Gastrocnemius medialis (tissue), 4 donors: ENCODE measurements around the gene HSPG2. TPM values are rescaled to one million over a fixed set of nuclear protein-coding genes. Genes with fewer than 3 reads are reported as not detected.

Source experiments
- ATAC-seq, 2 donors: fragments of 150-250 bp; one replicate each; pipeline ENCODE4 v1.9.1; 2016
- DNase-seq, 2 donors: peaks; one replicate each; pipeline ENCODE4 v3.0.0-alpha.2; 2019
- H3K27ac ChIP-seq, 4 donors: fragments of 200-600 bp; sonication (generic); 1 replicate in 1 of 4; 2 replicates in 3 of 4; pipeline ENCODE4 v1.5.1; 2016 to 2018; ENCODE audit warnings: mild to moderate bottlenecking in 2 of 4, moderate library complexity in 1 of 4
- H3K27me3 ChIP-seq, 3 donors: fragments of 200-600 bp; sonication (generic) in 2 of 3; 1 replicate in 1 of 3; 2 replicates in 2 of 3; pipeline versions ENCODE4 v1.5.1 to v1.6.0; 2016 to 2019; ENCODE audit warnings: mild to moderate bottlenecking in 1 of 3, moderate library complexity in 1 of 3
- H3K36me3 ChIP-seq, 2 donors: fragments of 200-600 bp; sonication (generic) in 1 of 2; one replicate each; pipeline ENCODE4 v1.5.1; 2017 to 2018
- H3K4me1 ChIP-seq, 2 donors: fragments of 200-600 bp; sonication (generic) in 1 of 2; one replicate each; pipeline ENCODE4 v1.5.1; 2016 to 2017; ENCODE audit warnings: mild to moderate bottlenecking in 2 of 2
- H3K4me3 ChIP-seq, 4 donors: fragments of 200-600 bp; sonication (generic) in 3 of 4; 1 replicate in 1 of 4; 2 replicates in 3 of 4; pipeline ENCODE4 v1.5.1; 2016 to 2019; ENCODE audit warnings: mild to moderate bottlenecking in 2 of 4
- H3K9me3 ChIP-seq, 3 donors: fragments of 200-600 bp; sonication (generic) in 2 of 3; 1 replicate in 1 of 3; 2 replicates in 2 of 3; pipeline ENCODE4 v1.5.1; 2016 to 2019
- POLR2A ChIP-seq, 2 donors: fragments of 450-650 bp; IDR thresholded peaks; one replicate each; pipeline ENCODE4 v1.6.1; 2017; ENCODE audit warnings: antibody characterized with exemption in 2 of 2, mild to moderate bottlenecking in 2 of 2, moderate library complexity in 2 of 2
- in situ Hi-C, 4 donors: fragments of 200-750 bp; cut with MboI; loops; one replicate each; pipeline versions ENCODE4 v1.15.0 to v1.8.0; 2017; ENCODE audit warnings: low sequenced_read_pairs in 4 of 4
- intact Hi-C: fragments of 100-400 bp; cut with DNase I; formaldehyde crosslinking; loops from one replicate; pipeline ENCODE4 v1.15.1; 2023; ENCODE audit warnings: low total_unique reads
- total RNA-seq, 4 donors: library from RNA; depleted of rRNA; stranded (reverse); fragments of >200 nt; gene quantifications; one replicate each; pipeline versions ENCODE4 v1.1.0 to v1.2.3, GENCODE V29; 2016
- TF ChIP-seq, protein P1 (sequence below), 5 experiments: fragments of 450-650 bp in 3 of 5; fragments of 200-600 bp in 2 of 5; sonication (generic) in 2 of 5; IDR thresholded peaks in 4 of 5; conservative IDR thresholded peaks in 1 of 5; 1 replicate in 4 of 5; 2 replicates in 1 of 5; pipeline ENCODE4 v1.5.1; 2016 to 2019; ENCODE audit warnings: antibody characterized with exemption in 5 of 5, mild to moderate bottlenecking in 3 of 5, moderate library complexity in 3 of 5

Gene HSPG2
- total RNA-seq, 4 donors from 2014 or later, result 68.9 to 108 (median 83.5) TPM

DNA sequence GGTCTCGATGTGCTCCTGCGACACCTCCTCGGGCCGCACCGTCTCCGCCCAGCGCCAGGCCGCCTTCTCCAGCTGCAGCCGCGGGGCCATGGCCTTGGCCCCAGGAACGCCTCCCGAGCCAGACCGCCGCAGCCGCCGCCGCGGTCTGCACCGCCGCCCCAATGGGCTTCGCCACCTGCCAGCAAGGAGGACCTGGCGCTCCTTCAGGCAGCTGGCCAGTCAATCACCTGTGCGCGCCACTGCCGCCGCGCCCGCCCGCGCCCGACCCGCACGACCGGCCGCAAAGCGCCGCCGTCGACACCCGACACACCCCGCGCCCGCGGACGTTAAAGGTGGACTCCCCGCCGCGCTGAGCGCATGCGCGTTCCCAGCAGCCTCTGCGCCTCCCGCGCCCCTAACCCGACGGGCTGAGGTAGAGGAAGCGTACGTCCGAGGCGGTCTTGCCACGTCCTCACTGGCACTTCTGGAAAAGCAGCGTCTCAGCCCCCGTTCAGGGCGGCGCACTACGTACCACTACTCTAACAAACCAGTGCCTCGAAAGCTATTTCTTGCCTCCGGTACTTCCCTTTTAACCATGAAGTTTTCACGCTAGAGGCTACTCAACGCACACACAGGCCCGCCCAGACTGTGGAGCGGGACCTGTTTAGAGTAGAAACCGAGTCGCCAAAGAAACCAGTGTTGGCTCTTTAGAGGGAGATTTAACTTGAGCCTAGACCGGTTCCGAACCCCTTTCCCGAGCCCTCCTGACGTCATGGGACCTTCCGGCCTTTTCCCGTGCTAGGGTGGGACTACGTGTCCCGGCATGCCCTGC, 154.0 kb downstream of the HSPG2 start, which contains the start of gene USP48:
TSS of gene USP48 (minus strand) at position 282 of the 811 bp plus-strand sequence. CDS start at position 90, 192 bp downstream.
- no peaks in the 10 kb centered on the region for H3K9me3 ChIP-seq
- ATAC-seq (peak; percentile 94 to 96), DNase-seq (peak; percentile 95 to 96)
- H3K36me3 ChIP-seq, result no peaks in the 10 kb centered on the region
- intact Hi-C loops, result loop anchor here (1.0 to 10.0 kb wide), 6 partner anchors 154 to 1511 kb away; partner anchors contain the start of genes CDC42 and HSPG2
- no peaks in the 10 kb centered on the region for H3K27me3 ChIP-seq
- TF ChIP-seq POLR2A (IDR thresholded peaks at IDR 0.05), result peak; percentile 87 to 93
- TF ChIP-seq, protein P1, sequence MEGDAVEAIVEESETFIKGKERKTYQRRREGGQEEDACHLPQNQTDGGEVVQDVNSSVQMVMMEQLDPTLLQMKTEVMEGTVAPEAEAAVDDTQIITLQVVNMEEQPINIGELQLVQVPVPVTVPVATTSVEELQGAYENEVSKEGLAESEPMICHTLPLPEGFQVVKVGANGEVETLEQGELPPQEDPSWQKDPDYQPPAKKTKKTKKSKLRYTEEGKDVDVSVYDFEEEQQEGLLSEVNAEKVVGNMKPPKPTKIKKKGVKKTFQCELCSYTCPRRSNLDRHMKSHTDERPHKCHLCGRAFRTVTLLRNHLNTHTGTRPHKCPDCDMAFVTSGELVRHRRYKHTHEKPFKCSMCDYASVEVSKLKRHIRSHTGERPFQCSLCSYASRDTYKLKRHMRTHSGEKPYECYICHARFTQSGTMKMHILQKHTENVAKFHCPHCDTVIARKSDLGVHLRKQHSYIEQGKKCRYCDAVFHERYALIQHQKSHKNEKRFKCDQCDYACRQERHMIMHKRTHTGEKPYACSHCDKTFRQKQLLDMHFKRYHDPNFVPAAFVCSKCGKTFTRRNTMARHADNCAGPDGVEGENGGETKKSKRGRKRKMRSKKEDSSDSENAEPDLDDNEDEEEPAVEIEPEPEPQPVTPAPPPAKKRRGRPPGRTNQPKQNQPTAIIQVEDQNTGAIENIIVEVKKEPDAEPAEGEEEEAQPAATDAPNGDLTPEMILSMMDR (IDR thresholded peaks at IDR 0.05 in 4 of 5, conservative IDR thresholded peaks at IDR 0.05 in 1 of 5), result peak in 2 of 5 experiments; percentile 3 to 27
- H3K4me3 ChIP-seq, result peak within 1 kb of the TSS; percentile 89 to 95 (median 92)
- in situ Hi-C loops, result no loop called here
- peaks cover 9 to 19% of the 10 kb centered on the region in 2 donors for H3K4me1 ChIP-seq
- H3K27ac ChIP-seq, result peak within 1 kb of the TSS; percentile 97 to 100 (median 98)

DNA sequence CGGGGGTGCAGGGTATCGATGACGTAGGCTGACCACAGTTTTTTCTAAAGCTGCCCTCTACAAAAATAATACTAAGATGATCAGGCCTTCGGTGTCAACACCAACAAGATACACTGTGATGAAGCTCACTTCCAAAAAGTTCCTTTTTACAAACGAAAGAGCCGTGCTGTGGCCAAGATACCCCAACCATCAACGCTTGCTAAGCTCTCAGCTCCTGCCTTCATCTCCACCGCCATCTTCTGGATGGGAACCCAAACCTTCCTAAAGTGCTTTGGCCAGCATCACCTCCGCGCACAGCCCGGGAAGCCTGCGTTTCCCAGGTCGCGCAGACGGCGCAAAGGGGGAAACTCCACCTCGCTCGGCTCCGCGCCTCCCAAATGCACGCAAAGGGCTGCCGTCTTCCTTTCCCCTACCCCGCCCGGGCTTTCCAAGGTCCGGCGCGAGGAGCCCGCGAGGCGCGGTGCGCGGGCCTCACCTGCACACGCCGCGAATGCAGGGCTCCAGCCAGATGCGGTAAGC, 154.7 kb downstream of the HSPG2 start:
- no peak for TF ChIP-seq POLR2A (IDR thresholded peaks at IDR 0.05)
- TF ChIP-seq, protein P1 (IDR thresholded peaks at IDR 0.05 in 4 of 5, conservative IDR thresholded peaks at IDR 0.05 in 1 of 5), result peak in 1 of 5 experiments; percentile 16
- H3K36me3 ChIP-seq, result no peaks in the 10 kb centered on the region
- no peaks in the 10 kb centered on the region for H3K9me3 ChIP-seq
- H3K27ac ChIP-seq, result peak overlapping the region; percentile 97 to 100 (median 98)
- peaks cover 9 to 19% of the 10 kb centered on the region in 2 donors for H3K4me1 ChIP-seq
- peak in 1 of 2 donors; percentile 16 for DNase-seq
- peak; percentile 35 to 39 for ATAC-seq
- in situ Hi-C loops, result no loop called here
- intact Hi-C loops, result loop anchor here (2.0 to 10.0 kb wide), 4 partner anchors 182 to 1510 kb away; partner anchors contain the start of gene CDC42
- H3K4me3 ChIP-seq, result peak overlapping the region; percentile 89 to 95 (median 92)
- H3K27me3 ChIP-seq, result no peaks in the 10 kb centered on the region

DNA sequence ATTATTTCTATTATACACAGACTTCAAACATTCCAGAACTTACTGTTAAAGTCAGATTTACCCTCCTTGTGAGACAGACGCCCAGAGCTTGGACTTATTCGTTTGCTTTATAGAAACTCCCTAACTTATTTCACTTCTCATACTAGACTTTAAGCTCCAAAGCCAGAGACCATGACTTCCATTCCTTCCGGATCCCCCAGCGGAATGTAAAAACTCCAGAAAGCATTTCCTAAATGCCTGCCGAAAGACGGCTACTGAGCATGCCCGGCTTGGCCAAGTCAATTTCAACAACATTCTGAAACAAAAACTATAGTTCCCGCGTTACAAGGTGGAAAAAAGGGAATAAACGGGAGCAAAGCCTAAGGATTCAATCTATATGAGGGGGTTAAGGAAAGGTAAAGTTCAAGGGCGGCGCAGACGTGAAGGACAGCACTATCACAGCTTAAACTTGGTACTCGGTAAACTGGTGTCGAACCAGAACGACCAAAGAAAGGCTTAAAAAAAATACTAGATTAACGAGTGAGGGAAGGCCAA, 155.2 kb downstream of the HSPG2 start:
- Histone ChIP-seq H3K4me3 (peak overlapping the region; percentile 89 to 95 (median 92)), H3K36me3 (no peaks in the 10 kb centered on the region), H3K4me1 (peaks cover 9 to 19% of the 10 kb centered on the region in 2 donors), H3K27ac (peak overlapping the region; percentile 97 to 100 (median 98)), H3K9me3 (no peaks in the 10 kb centered on the region), H3K27me3 (no peaks in the 10 kb centered on the region)
- no peak for DNase-seq
- intact Hi-C loops, result loop anchor here (2.0 to 10.0 kb wide), 4 partner anchors 183 to 1510 kb away; partner anchors contain the start of gene CDC42
- in situ Hi-C loops, result no loop called here
- no peak for ATAC-seq
- TF ChIP-seq, protein P1 (IDR thresholded peaks at IDR 0.05 in 4 of 5, conservative IDR thresholded peaks at IDR 0.05 in 1 of 5), result no peak
- TF ChIP-seq POLR2A (IDR thresholded peaks at IDR 0.05), result no peak

DNA sequence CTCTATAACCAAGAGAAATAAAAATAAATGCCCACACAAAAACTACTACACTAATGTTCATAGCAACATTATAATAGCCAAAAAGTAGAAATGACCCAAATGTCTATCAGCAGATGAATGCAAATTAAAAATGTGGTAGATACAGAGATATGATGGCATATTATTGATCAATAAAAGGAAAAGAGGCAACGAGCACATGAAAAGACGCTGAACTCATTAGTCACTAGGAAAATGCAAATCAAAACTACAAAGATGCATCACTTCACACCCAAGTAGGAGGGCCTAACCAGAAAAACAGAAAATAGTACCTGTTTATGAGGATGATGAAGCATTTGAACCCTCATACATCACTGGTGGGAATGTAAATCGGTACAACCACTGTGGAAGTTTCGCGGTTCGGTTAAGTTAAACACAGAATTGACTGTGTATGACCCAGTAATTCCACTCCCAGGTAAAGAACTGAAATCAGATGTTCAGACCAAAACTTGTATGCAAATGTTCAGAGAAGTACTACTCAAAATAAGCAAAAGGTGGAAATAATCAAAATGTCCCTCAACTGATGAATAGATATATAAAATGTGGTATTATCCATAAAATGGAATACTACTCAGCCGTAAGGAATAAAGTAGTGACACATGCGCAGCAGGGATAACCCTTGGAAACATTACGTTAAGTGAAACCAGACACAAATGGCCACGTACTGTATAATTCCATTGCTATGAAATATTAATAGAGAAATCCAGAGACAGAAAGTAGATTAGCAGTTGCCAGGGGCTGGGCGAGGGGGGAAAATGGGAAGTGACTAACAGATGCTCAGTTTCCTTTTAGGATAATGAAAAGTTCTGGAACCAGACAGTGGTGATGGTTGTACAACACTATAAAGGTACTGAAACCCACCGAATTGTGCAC, 157.2 kb downstream of the HSPG2 start:
- intact Hi-C loops (loop anchor here (5.0 to 10.0 kb wide), 2 partner anchors 1245 to 1508 kb away; no protein-coding TSS in a partner anchor), in situ Hi-C loops (no loop called here)
- no peak for TF ChIP-seq POLR2A (IDR thresholded peaks at IDR 0.05)
- TF ChIP-seq, protein P1 (IDR thresholded peaks at IDR 0.05 in 4 of 5, conservative IDR thresholded peaks at IDR 0.05 in 1 of 5), result no peak
- no peak overlapping the region for H3K4me3 ChIP-seq
- H3K36me3 ChIP-seq, result no peaks in the 10 kb centered on the region
- no peaks in the 10 kb centered on the region for H3K27me3 ChIP-seq
- H3K9me3 ChIP-seq, result no peaks in the 10 kb centered on the region
- no peak for DNase-seq
- no peak overlapping the region for H3K27ac ChIP-seq
- H3K4me1 ChIP-seq, result peaks cover 14 to 19% of the 10 kb centered on the region in 2 donors
- ATAC-seq, result no peak
